Natural killer cell (primary cell): Measurements from ENCODE around the gene USHBP1. TPM values are rescaled to one million over a fixed set of nuclear protein-coding genes. Genes with fewer than 3 reads are reported as not detected.
A peak's percentile ranks its signal among the peaks of the same experiment; 100 is the strongest.

Experiments used
- ATAC-seq, 3 donors: fragments of 150-1000 bp in 2 of 3; fragments of 200-7000 bp in 1 of 3; cut with Tn5 transposase; 1 replicate in 1 of 3; 2 replicates in 2 of 3; pipeline ENCODE4 v1.10.0; 2021; ENCODE audit warnings: mild to moderate bottlenecking in 2 of 3, moderate library complexity in 2 of 3
- DNase-seq, 2 donors: peaks; one replicate each; pipeline versions ENCODE4 v3.0.0 to v3.0.0-alpha.2; 2013 to 2021; ENCODE audit warnings: mixed read lengths in 1 of 2
- H3K27ac ChIP-seq: one replicate; pipeline ENCODE4 v1.5.1; 2013; ENCODE audit warnings: mild to moderate bottlenecking, low read length
- H3K27me3 ChIP-seq: one replicate; pipeline ENCODE4 v1.6.1; 2013; ENCODE audit warnings: low read length; ENCODE audit not compliant: control insufficient read depth, insufficient read depth
- H3K36me3 ChIP-seq: one replicate; pipeline ENCODE4 v1.6.1; 2013; ENCODE audit warnings: low read length; ENCODE audit not compliant: control insufficient read depth, insufficient read depth
- H3K4me1 ChIP-seq: one replicate; pipeline ENCODE4 v1.6.1; 2013; ENCODE audit warnings: low read length; ENCODE audit not compliant: control insufficient read depth, insufficient read depth
- H3K4me3 ChIP-seq: one replicate; pipeline ENCODE4 v1.5.1; 2013; ENCODE audit warnings: low read length
- H3K9me3 ChIP-seq: one replicate; pipeline ENCODE4 v1.6.1; 2013; ENCODE audit warnings: low read length; ENCODE audit not compliant: control insufficient read depth, insufficient read depth
- H3K27ac Mint-ChIP-seq, 2 donors: one replicate each; pipeline ENCODE4 v1.8.0; 2022; ENCODE audit warnings: mild to moderate bottlenecking in 2 of 2, mixed read lengths in 2 of 2, moderate library complexity in 1 of 2
- H3K27me3 Mint-ChIP-seq, 2 donors: one replicate each; pipeline ENCODE4 v1.8.0; 2022; ENCODE audit warnings: low read depth in 2 of 2, mixed read lengths in 2 of 2
- H3K36me3 Mint-ChIP-seq: one replicate; pipeline ENCODE4 v1.8.0; 2022; ENCODE audit warnings: mixed read lengths
- H3K4me1 Mint-ChIP-seq, 2 donors: one replicate each; pipeline ENCODE4 v1.8.0; 2022; ENCODE audit warnings: mixed read lengths in 2 of 2
- H3K4me3 Mint-ChIP-seq: one replicate; pipeline ENCODE4 v1.8.0; 2022; ENCODE audit warnings: mild to moderate bottlenecking, moderate library complexity, mixed read lengths
- H3K9me3 Mint-ChIP-seq, 2 donors: one replicate each; pipeline ENCODE4 v1.8.0; 2022; ENCODE audit warnings: mixed read lengths in 2 of 2
- CTCF ChIP-seq: fragments of 200-600 bp; IDR thresholded peaks from one replicate; pipeline ENCODE4 v1.8.0; 2022; ENCODE audit warnings: antibody characterized with exemption
- WGBS: methylation state at CpG from one replicate; pipeline ENCODE4 v1.1.7; 2013; ENCODE audit warnings: missing lambda C conversion rate; ENCODE audit not compliant: insufficient coverage; 5-methylcytosine and 5-hydroxymethylcytosine counted together
- intact Hi-C: fragments of 100-400 bp; cut with micrococcal nuclease; formaldehyde crosslinking; loops from one replicate; pipeline ENCODE4 v1.14.2; 2022
- total RNA-seq, 4 donors: library from RNA; stranded (reverse); fragments of 120-200 nt in 1 of 4; gene quantifications; one replicate each; pipeline versions ENCODE4 v1.2.3 to v1.2.4, GENCODE V29; 2013 to 2022

Gene USHBP1
- total RNA-seq, 3 donors from 2014 or later (not counting 1 experiment from before 2014, with no cell fraction given), result not detected

- Histone ChIP-seq H3K4me3 (peak overlapping the region; percentile 45), H3K9me3 (no peaks in the 10 kb centered on the region), H3K27ac (no peak overlapping the region), H3K4me1 (peaks cover 16% of the 10 kb centered on the region), H3K27me3 (no peaks in the 10 kb centered on the region), H3K36me3 (peaks cover 2% of the 10 kb centered on the region)
- Mint-ChIP-seq H3K36me3 (no peaks in the 10 kb centered on the region), H3K4me3 (peak overlapping the region; percentile 76), H3K4me1 (peaks cover 0 to 23% of the 10 kb centered on the region in 2 donors), H3K27ac (peak overlapping the region in 1 of 2 donors; percentile 66), H3K27me3 (no peaks in the 10 kb centered on the region), H3K9me3 (no peaks in the 10 kb centered on the region)
- intact Hi-C loops, result loop anchor here (1.0 kb wide), 1 partner anchor 168 kb away; no protein-coding TSS in a partner anchor
- WGBS, result 26% methylated on average over 9 of the region's 11 CpGs
- ATAC-seq (peak; percentile 42 to 60 (median 60)), DNase-seq (peak; percentile 52 to 78)
- TF ChIP-seq CTCF, result no peak
Measured at GRCh38 chr19:17234911-17235299, 29.6 kb downstream of the USHBP1 start.

- Mint-ChIP-seq H3K9me3 (no peaks in the 10 kb centered on the region), H3K4me3 (no peak overlapping the region), H3K27ac (no peak overlapping the region), H3K36me3 (no peaks in the 10 kb centered on the region), H3K27me3 (no peaks in the 10 kb centered on the region), H3K4me1 (peaks cover 2 to 23% of the 10 kb centered on the region in 2 donors)
- H3K9me3 ChIP-seq, result no peaks in the 10 kb centered on the region
- intact Hi-C loops, result no loop called here
- no peak overlapping the region for H3K4me3 ChIP-seq
- TF ChIP-seq CTCF, result no peak
- no peaks in the 10 kb centered on the region for H3K27me3 ChIP-seq
- WGBS, result 95% methylated on average over 25 of the region's 25 CpGs
- H3K4me1 ChIP-seq, result peaks cover 21% of the 10 kb centered on the region
- peaks cover 2% of the 10 kb centered on the region for H3K36me3 ChIP-seq
- ATAC-seq, result no peak
- DNase-seq, result no peak
- no peak overlapping the region for H3K27ac ChIP-seq
Measured at GRCh38 chr19:17232258-17232657, 32.3 kb downstream of the USHBP1 start.

GRCh38 chr19:17229890-17230289 is 34.7 kb downstream of the USHBP1 start:
- Histone ChIP-seq H3K4me3 (no peak overlapping the region), H3K36me3 (peaks cover 2% of the 10 kb centered on the region), H3K9me3 (no peaks in the 10 kb centered on the region), H3K27ac (no peak overlapping the region), H3K27me3 (no peaks in the 10 kb centered on the region), H3K4me1 (peaks cover 28% of the 10 kb centered on the region)
- H3K36me3 Mint-ChIP-seq, result no peaks in the 10 kb centered on the region
- H3K4me1 Mint-ChIP-seq, result peaks cover 8 to 18% of the 10 kb centered on the region in 2 donors
- H3K9me3 Mint-ChIP-seq, result no peaks in the 10 kb centered on the region
- no peak overlapping the region for H3K27ac Mint-ChIP-seq
- no peak overlapping the region for H3K4me3 Mint-ChIP-seq
- TF ChIP-seq CTCF, result no peak
- H3K27me3 Mint-ChIP-seq, result no peaks in the 10 kb centered on the region
- DNase-seq (no peak), ATAC-seq (no peak)
- 93% methylated on average over 3 of the region's 3 CpGs for WGBS
- intact Hi-C loops, result loop anchor here (5.0 kb wide), 2 partner anchors 37 to 103 kb away; partner anchors contain the start of gene BABAM1

GRCh38 chr19:17227798-17228367 is 36.7 kb downstream of the USHBP1 start:
- ATAC-seq (no peak), DNase-seq (no peak)
- Histone ChIP-seq H3K36me3 (peaks cover 2% of the 10 kb centered on the region), H3K4me3 (no peak overlapping the region), H3K27ac (no peak overlapping the region), H3K9me3 (no peaks in the 10 kb centered on the region), H3K27me3 (no peaks in the 10 kb centered on the region), H3K4me1 (peaks cover 21% of the 10 kb centered on the region)
- Mint-ChIP-seq H3K4me3 (no peak overlapping the region), H3K9me3 (no peaks in the 10 kb centered on the region), H3K27ac (no peak overlapping the region), H3K36me3 (no peaks in the 10 kb centered on the region), H3K4me1 (peaks cover 8 to 11% of the 10 kb centered on the region in 2 donors), H3K27me3 (no peaks in the 10 kb centered on the region)
- no peak for TF ChIP-seq CTCF
- intact Hi-C loops, result loop anchor here (5.0 kb wide), 2 partner anchors 39 to 101 kb away; partner anchors contain the start of gene BABAM1
- 95% methylated on average over 13 of the region's 13 CpGs for WGBS
